GM18858 (cell line): ENCODE measurements around the gene TMCC1.

Experiments used
- ATAC-seq: cut with Tn5 transposase; IDR thresholded peaks from one replicate; pipeline ENCODE4 v1.9.1; 2021; ENCODE audit not compliant: unreplicated experiment

TMCC1 gene

GRCh38 chr3:129603561-129603942 lies 290.0 kb downstream of the TMCC1 start:
- no peak for ATAC-seq

DNA sequence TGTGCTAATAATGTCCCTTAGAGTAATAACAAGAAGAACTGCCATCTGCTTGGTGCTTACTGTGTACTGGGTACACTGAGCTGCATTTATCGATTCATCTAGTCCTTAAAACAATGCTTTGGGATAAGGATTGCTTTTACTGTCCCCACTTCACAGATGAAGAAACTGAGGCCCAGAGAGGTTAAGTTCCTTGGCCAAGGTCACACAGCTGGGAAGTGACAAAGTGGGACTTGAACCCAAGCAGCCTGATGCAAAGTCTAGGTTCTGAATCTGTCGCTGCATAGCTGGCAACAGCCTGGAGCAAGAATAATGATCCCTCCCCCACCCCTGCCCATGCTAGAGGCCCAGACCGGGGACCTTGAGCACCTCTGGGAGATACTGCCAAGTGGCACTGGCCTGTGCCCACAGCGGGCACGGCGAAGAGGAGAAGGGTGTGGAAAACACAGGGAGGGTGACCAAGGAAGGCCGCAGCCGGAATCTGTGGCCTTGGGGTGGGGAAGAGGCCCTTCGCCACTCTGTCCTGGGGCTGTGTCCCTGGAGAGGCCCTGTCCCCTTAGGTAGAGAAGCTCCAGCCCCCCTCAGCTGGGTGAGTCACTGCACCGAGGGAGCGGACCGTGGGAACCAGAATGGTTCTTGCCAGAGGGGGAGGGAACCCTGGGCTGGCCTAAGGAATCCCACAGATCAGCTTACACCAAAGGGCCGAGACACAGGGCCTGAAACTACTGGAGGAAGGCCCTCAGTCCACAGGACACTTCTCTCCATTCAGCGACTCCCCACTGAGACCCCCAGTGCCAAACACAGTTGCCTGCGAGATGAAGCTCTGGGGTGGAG lies 290.6 kb downstream of the TMCC1 start:
- ATAC-seq, result no peak

- no peak for ATAC-seq
These were observed 291.2 kb downstream of the TMCC1 start for GRCh38 chr3:129602309-129602708.

DNA sequence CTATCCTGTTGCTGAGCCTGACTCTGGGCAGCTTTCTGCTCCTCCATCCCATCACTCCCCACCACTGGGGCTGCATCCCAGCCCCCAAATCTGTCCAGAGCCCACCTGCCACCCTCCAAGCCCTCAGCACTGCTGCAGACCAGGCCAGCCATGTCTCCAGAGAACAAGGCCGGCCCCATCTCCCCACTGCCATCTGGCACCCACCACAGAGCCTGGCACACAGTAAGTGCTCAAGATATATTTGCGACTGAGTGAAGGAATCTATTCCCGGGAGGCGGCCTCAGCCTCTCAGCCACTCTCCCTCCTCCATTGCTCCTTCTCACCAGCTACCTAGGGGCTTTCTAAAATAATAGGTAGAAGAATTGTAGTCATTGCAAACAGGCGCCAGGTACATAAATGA lies 291.8 kb downstream of the TMCC1 start:
- ATAC-seq, result no peak

- ATAC-seq, result no peak
These were observed 293.2 kb downstream of the TMCC1 start for GRCh38 chr3:129600348-129600747.

- ATAC-seq, result no peak
These were observed 293.9 kb downstream of the TMCC1 start for GRCh38 chr3:129599607-129600006.

- ATAC-seq, result no peak
These were observed 294.4 kb downstream of the TMCC1 start for GRCh38 chr3:129599073-129599472.

- ATAC-seq, result no peak
These were observed 295.0 kb downstream of the TMCC1 start for GRCh38 chr3:129598484-129598883.

DNA sequence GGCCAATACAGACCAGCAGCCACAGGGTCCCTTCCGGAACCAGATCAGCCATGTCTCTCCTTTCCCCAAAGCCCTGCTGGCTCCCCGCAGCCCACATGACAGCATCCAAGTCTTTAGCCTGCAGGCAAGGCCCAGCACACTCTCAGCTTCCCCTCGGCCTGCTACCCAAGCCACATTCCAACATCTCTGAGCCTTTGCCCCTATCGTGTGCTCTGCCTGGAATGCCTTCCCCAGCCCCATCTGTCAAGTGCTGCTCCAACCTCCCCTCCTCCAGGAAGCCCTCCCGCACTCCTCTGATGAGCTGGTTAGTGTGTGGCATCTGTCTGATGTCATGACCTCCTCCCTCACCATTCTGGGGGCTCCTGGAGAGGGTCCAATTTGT lies 295.5 kb downstream of the TMCC1 start:
- no peak for ATAC-seq
